ENCODE results near the gene ZCCHC10. TPM values are rescaled to one million over a fixed set of nuclear protein-coding genes. Genes with fewer than 3 reads are reported as not detected.
"Not testable (repeated sequence)": the region's sequence is repeated elsewhere in the genome, so short reads cannot be mapped to it uniquely, and the experiment has no call there.

The ZCCHC10 gene
- total and polyA plus RNA-seq, 2 experiments from 2014 or later: 30.7 to 33.0 TPM

- no peaks in the 10 kb centered on the region for H3K9me3 ChIP-seq (ENCODE audit: low read depth)
- no peak overlapping the region for H3K4me3 ChIP-seq
- no peaks in the 10 kb centered on the region for H4K20me1 ChIP-seq (ENCODE audit: insufficient read depth, poor library complexity, severe bottlenecking)
- H3K36me3 ChIP-seq (replicated peaks; ENCODE audit: insufficient read depth, low read depth): no peaks in the 10 kb centered on the region
- no peaks in the 10 kb centered on the region for H3K9me2 ChIP-seq (replicated peaks; ENCODE audit: insufficient read depth)
- TF ChIP-seq CTCF (IDR thresholded peaks at IDR 0.05; ENCODE audit: poor library complexity) (no peak), EZH2phosphoT487 (IDR thresholded peaks at IDR 0.05; ENCODE audit: low read depth, severe bottlenecking, unreplicated experiment) (no peak), EZH2 (IDR thresholded peaks at IDR 0.05; ENCODE audit: borderline replicate concordance) (no peak)
- no peaks in the 10 kb centered on the region for H3K4me1 ChIP-seq (ENCODE audit: insufficient read depth)
- no peak overlapping the region for H2AFZ ChIP-seq
- H3K27ac ChIP-seq: no peak overlapping the region
- 100% methylated on average over 4 of the region's 4 CpGs for WGBS (ENCODE audit: low lambda C conversion rate, missing lambda C conversion rate)
- H3K27me3 ChIP-seq: no peaks in the 10 kb centered on the region
- H3K79me2 ChIP-seq: peaks cover 85% of the 10 kb centered on the region
- H3K4me2 ChIP-seq: no peak overlapping the region
- no peak for DNase-seq (ENCODE audit: low spot score)
Observed at GRCh38 chr5:133017964-133018363, 8.4 kb downstream of the ZCCHC10 start.

GRCh38 chr5:133015466-133015865 is 10.9 kb downstream of the ZCCHC10 start:
- TF ChIP-seq EZH2 (IDR thresholded peaks at IDR 0.05; ENCODE audit: borderline replicate concordance) (no peak), EZH2phosphoT487 (IDR thresholded peaks at IDR 0.05; ENCODE audit: low read depth, severe bottlenecking, unreplicated experiment) (no peak), CTCF (IDR thresholded peaks at IDR 0.05; ENCODE audit: poor library complexity) (no peak)
- Histone ChIP-seq H3K9me2 (replicated peaks; ENCODE audit: insufficient read depth) (no peaks in the 10 kb centered on the region), H3K9me3 (ENCODE audit: low read depth) (no peaks in the 10 kb centered on the region), H3K79me2 (peaks cover 71% of the 10 kb centered on the region), H3K4me1 (ENCODE audit: insufficient read depth) (no peaks in the 10 kb centered on the region), H3K4me2 (no peak overlapping the region), H3K36me3 (replicated peaks; ENCODE audit: insufficient read depth, low read depth) (no peaks in the 10 kb centered on the region), H3K4me3 (no peak overlapping the region), H3K27ac (no peak overlapping the region), H2AFZ (no peak overlapping the region), H3K27me3 (no peaks in the 10 kb centered on the region), H4K20me1 (ENCODE audit: insufficient read depth, poor library complexity, severe bottlenecking) (no peaks in the 10 kb centered on the region)
- no peak for DNase-seq (ENCODE audit: low spot score)
- WGBS (ENCODE audit: low lambda C conversion rate, missing lambda C conversion rate): 94% methylated on average over 1 of the region's 1 CpG

GRCh38 chr5:133008455-133008854 is 17.9 kb downstream of the ZCCHC10 start:
- H3K4me2 ChIP-seq; H3K9me3 ChIP-seq (ENCODE audit: low read depth); H3K4me1 ChIP-seq (ENCODE audit: insufficient read depth); H3K36me3 ChIP-seq (replicated peaks; ENCODE audit: insufficient read depth, low read depth); DNase-seq (ENCODE audit: low spot score); H3K9me2 ChIP-seq (replicated peaks; ENCODE audit: insufficient read depth); H3K4me3 ChIP-seq; H3K27me3 ChIP-seq; H4K20me1 ChIP-seq (ENCODE audit: insufficient read depth, poor library complexity, severe bottlenecking); H2AFZ ChIP-seq; H3K27ac ChIP-seq: not testable (repeated sequence)
- WGBS (ENCODE audit: low lambda C conversion rate, missing lambda C conversion rate): 96% methylated on average over 4 of the region's 6 CpGs
- H3K79me2 ChIP-seq: peaks cover 28% of the 10 kb centered on the region

DNA sequence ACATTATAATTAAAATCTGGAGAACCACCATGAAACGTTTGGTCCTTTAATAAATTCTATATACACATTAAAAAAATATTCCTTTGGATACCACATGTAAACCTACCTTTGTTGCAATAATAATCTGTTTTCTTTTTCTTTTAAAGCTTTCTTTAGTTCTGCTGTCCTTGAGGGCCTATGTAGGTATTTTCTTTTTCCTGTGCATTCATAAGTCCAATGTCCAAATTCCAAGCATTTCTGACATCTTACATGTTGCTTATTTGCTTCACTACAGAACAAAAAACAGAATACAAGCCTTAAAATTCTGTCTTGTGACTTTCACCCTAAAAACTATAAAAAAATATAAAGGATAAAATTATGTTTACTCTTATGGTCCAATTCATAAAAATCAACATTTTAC is 19.7 kb downstream of the ZCCHC10 start:
- H3K27ac ChIP-seq: peak overlapping the region; percentile 52
- H3K79me2 ChIP-seq: peaks cover 15% of the 10 kb centered on the region
- WGBS (ENCODE audit: low lambda C conversion rate, missing lambda C conversion rate): 88% methylated on average over 1 of the region's 1 CpG
- H2AFZ ChIP-seq: no peak overlapping the region
- no peaks in the 10 kb centered on the region for H3K4me1 ChIP-seq (ENCODE audit: insufficient read depth)
- no peaks in the 10 kb centered on the region for H3K9me2 ChIP-seq (replicated peaks; ENCODE audit: insufficient read depth)
- H3K4me2 ChIP-seq: no peak overlapping the region
- no peaks in the 10 kb centered on the region for H3K27me3 ChIP-seq
- no peak for DNase-seq (ENCODE audit: low spot score)
- H3K4me3 ChIP-seq: no peak overlapping the region
- no peaks in the 10 kb centered on the region for H4K20me1 ChIP-seq (ENCODE audit: insufficient read depth, poor library complexity, severe bottlenecking)
- no peaks in the 10 kb centered on the region for H3K9me3 ChIP-seq (ENCODE audit: low read depth)
- no peaks in the 10 kb centered on the region for H3K36me3 ChIP-seq (replicated peaks; ENCODE audit: insufficient read depth, low read depth)
- TF ChIP-seq EZH2 (IDR thresholded peaks at IDR 0.05; ENCODE audit: borderline replicate concordance) (no peak), CTCF (IDR thresholded peaks at IDR 0.05; ENCODE audit: poor library complexity) (no peak), EZH2phosphoT487 (IDR thresholded peaks at IDR 0.05; ENCODE audit: low read depth, severe bottlenecking, unreplicated experiment) (no peak)

Measured in hepatocyte (in vitro differentiated cells).